Thymus (tissue), 11 donors: ENCODE measurements around the gene VN1R5. TPM values are rescaled to one million over a fixed set of nuclear protein-coding genes. Genes with fewer than 3 reads are reported as not detected.
"Not testable (repeated sequence)": the region's sequence is repeated elsewhere in the genome, so short reads cannot be mapped to it uniquely, and the experiment has no call there.

Experiments used
- DNase-seq, 9 donors: peaks; one replicate each; pipeline ENCODE4 v3.0.0-alpha.2; 2013; ENCODE audit warnings: low spot score in 9 of 9, low read depth in 6 of 9, missing footprints in 1 of 9
- H3K27ac ChIP-seq, 2 donors: one replicate each; pipeline ENCODE4 v1.5.1; 2013; ENCODE audit warnings: control low read depth in 1 of 2, low read depth in 1 of 2, low read length in 1 of 2, mild to moderate bottlenecking in 1 of 2, moderate library complexity in 1 of 2
- H3K27me3 ChIP-seq, 2 donors: one replicate each; pipeline ENCODE4 v1.5.1; 2013; ENCODE audit warnings: low read length in 1 of 2; ENCODE audit not compliant: control insufficient read depth in 2 of 2, insufficient read depth in 1 of 2
- H3K36me3 ChIP-seq, 2 donors: one replicate each; pipeline ENCODE4 v1.5.1; 2013; ENCODE audit warnings: low read length in 1 of 2, mild to moderate bottlenecking in 1 of 2, moderate library complexity in 1 of 2; ENCODE audit not compliant: control insufficient read depth in 2 of 2, insufficient read depth in 2 of 2
- H3K4me1 ChIP-seq, 2 donors: one replicate each; pipeline ENCODE4 v1.5.1; 2013; ENCODE audit warnings: low read length in 2 of 2; ENCODE audit not compliant: control insufficient read depth in 2 of 2, insufficient read depth in 2 of 2
- H3K4me3 ChIP-seq, 2 donors: one replicate each; pipeline ENCODE4 v1.5.1; 2013; ENCODE audit warnings: low read length in 2 of 2, control low read depth in 1 of 2, mild to moderate bottlenecking in 1 of 2
- H3K9me3 ChIP-seq, 2 donors: one replicate each; pipeline ENCODE4 v1.5.1; 2013; ENCODE audit warnings: low read length in 1 of 2, mild to moderate bottlenecking in 1 of 2; ENCODE audit not compliant: control insufficient read depth in 2 of 2, insufficient read depth in 1 of 2
- WGBS: extraction: QIAGEN DNeasy Blood & Tissue Kit; methylation state at CpG from one replicate; pipeline ENCODE4 v1.1.7; 2013; 5-methylcytosine and 5-hydroxymethylcytosine counted together
- polyA plus RNA-seq: library from polyadenylated mRNA; stranded (reverse); fragments of 200-250 nt; gene quantifications from one replicate; pipeline ENCODE4 v1.2.3, GENCODE V29; 2013
- total RNA-seq: library from RNA; stranded (reverse); fragments of 120-200 nt; gene quantifications from one replicate; pipeline ENCODE4 v1.2.4, GENCODE V29; 2013
- donor health status: healthy.

The VN1R5 gene
- total and polyA plus RNA-seq, 2 donors, result 0.02 TPM; not detected in 1

DNA sequence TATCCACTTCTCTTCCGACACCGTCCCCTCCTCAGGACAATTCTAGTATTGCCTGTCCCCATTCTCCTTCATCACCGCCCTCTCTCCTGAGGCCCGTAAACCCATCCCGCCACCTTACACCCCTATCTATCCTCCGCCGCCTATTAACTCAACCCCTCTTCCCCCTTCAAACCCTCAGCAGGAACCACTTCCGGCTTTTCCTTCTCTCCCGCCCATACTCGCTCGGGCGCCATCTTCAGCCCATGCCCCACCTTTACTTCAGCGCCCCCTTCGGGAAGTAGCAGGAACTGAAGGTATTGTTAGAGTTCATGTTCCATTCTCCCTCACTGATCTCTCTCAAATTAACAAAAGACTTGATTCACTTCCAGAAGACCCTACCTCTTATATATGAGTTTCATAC lies 31.6 kb downstream of the VN1R5 start:
- Histone ChIP-seq H3K4me1 (peaks cover 11 to 17% of the 10 kb centered on the region in 2 donors), H3K4me3 (no peak overlapping the region), H3K27ac (no peak overlapping the region), H3K9me3 (peaks cover 1 to 29% of the 10 kb centered on the region in 2 donors), H3K36me3 (no peaks in the 10 kb centered on the region), H3K27me3 (no peaks in the 10 kb centered on the region)
- no peak for DNase-seq
- 96% methylated on average over 14 of the region's 14 CpGs for WGBS

GRCh38 chr1:247288341-247288740 lies 32.5 kb downstream of the VN1R5 start:
- WGBS, result over 99% methylated on average over 6 of the region's 6 CpGs
- H3K4me3 ChIP-seq, result no peak overlapping the region
- DNase-seq, result no peak

GRCh38 chr1:247289274-247289892 lies 33.5 kb downstream of the VN1R5 start:
- 97% methylated on average over 19 of the region's 19 CpGs for WGBS
- peaks cover 11 to 35% of the 10 kb centered on the region in 2 donors for H3K4me1 ChIP-seq
- not testable (repeated sequence) for H3K4me3 ChIP-seq, H3K36me3 ChIP-seq, H3K27ac ChIP-seq, H3K27me3 ChIP-seq, DNase-seq
- H3K9me3 ChIP-seq, result peaks cover 1 to 29% of the 10 kb centered on the region in 2 donors

More at GRCh38 chr1:247288341-247288740, 32.5 kb downstream of the VN1R5 start:
- Histone ChIP-seq H3K4me1 (peaks cover 11 to 25% of the 10 kb centered on the region in 2 donors), H3K9me3 (peaks cover 1 to 29% of the 10 kb centered on the region in 2 donors), H3K27me3 (no peaks in the 10 kb centered on the region), H3K27ac (no peak overlapping the region), H3K36me3 (no peaks in the 10 kb centered on the region)

DNA sequence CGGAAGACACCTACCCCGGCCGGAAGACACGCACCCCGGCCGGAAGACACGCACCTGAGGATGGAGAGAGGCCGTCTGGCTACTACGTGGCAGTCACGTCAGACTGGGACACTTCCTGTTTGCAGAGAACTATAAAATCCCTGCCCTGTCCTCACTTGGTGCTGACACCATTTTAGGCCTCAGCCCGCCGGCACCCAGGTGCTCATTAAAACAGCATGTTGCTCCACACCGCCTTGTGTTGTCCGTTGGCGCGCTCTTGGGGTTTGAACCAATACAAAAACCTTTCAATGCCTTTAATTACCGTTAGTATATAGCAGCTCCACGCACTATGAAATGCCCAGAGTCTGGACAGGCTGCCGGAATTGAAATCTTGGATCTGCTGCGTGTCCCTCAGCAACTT lies 34.7 kb downstream of the VN1R5 start:
- H3K27me3 ChIP-seq, result no peaks in the 10 kb centered on the region
- DNase-seq, result no peak
- H3K9me3 ChIP-seq, result peaks cover 1 to 29% of the 10 kb centered on the region in 2 donors
- H3K36me3 ChIP-seq, result no peaks in the 10 kb centered on the region
- no peak overlapping the region for H3K4me3 ChIP-seq
- H3K4me1 ChIP-seq, result peaks cover 15 to 43% of the 10 kb centered on the region in 2 donors
- 98% methylated on average over 20 of the region's 20 CpGs for WGBS
- H3K27ac ChIP-seq, result no peak overlapping the region

- peaks cover 15 to 49% of the 10 kb centered on the region in 2 donors for H3K4me1 ChIP-seq
- H3K27ac ChIP-seq, result no peak overlapping the region
- H3K27me3 ChIP-seq, result no peaks in the 10 kb centered on the region
- 98% methylated on average over 9 of the region's 9 CpGs for WGBS
- H3K36me3 ChIP-seq, result no peaks in the 10 kb centered on the region
- no peak overlapping the region for H3K4me3 ChIP-seq
- H3K9me3 ChIP-seq, result peaks cover 0 to 24% of the 10 kb centered on the region in 2 donors
- no peak for DNase-seq
Measured at GRCh38 chr1:247291161-247291560, 35.3 kb downstream of the VN1R5 start.

DNA sequence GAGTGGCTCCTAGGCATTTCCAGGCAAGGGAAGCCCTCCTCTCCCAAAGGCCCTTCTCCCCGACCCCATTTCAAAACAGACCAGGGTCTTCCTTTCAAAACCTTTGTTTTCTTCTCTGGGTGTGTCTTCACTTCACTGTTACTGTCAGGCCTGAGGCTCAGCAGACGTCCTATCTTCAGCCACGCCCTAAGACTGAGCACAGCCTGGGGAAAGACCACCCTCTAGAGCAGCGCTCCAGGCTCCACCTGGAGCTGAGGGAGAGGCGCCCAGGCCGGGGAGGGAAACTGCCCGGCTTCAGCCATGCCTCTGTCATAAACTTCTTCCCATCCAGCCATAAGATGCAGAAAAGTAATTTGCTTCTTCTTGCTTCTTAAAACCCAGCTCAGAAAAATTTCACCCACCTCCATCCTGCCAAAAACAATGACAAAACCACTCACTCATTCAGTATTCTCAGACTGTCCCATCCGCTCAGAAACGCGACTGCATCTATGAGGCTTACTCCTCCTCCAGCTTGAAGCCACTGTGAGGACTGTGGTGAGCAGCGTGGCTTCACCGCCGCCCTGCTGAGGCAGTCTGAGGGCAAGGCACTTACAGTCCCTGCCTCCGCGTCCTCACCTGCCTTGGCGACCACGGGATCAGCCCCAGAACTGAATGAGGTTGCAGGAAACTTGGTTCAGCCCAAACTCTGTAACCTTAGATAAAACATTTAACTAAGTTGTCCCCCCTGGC lies 36.1 kb downstream of the VN1R5 start:
- peaks cover 0 to 18% of the 10 kb centered on the region in 2 donors for H3K9me3 ChIP-seq
- DNase-seq, result peak in 3 of 9 donors; percentile 18 to 48 (median 30)
- 59% methylated on average over 17 of the region's 17 CpGs for WGBS

GRCh38 chr1:247293047-247293446 lies 37.2 kb downstream of the VN1R5 start:
- H3K36me3 ChIP-seq, result no peaks in the 10 kb centered on the region
- H3K4me1 ChIP-seq, result peaks cover 23 to 68% of the 10 kb centered on the region in 2 donors
- H3K27me3 ChIP-seq, result no peaks in the 10 kb centered on the region
- no peak overlapping the region for H3K27ac ChIP-seq
- peaks cover 0 to 8% of the 10 kb centered on the region in 2 donors for H3K9me3 ChIP-seq
- 95% methylated on average over 7 of the region's 7 CpGs for WGBS
- no peak overlapping the region for H3K4me3 ChIP-seq
- no peak for DNase-seq

More for the DNA sequence above, 36.1 kb downstream of the VN1R5 start:
- H3K4me1 ChIP-seq, result peaks cover 16 to 57% of the 10 kb centered on the region in 2 donors
- H3K36me3 ChIP-seq, result no peaks in the 10 kb centered on the region
- no peak overlapping the region for H3K4me3 ChIP-seq
- no peak overlapping the region for H3K27ac ChIP-seq
- no peaks in the 10 kb centered on the region for H3K27me3 ChIP-seq

DNA sequence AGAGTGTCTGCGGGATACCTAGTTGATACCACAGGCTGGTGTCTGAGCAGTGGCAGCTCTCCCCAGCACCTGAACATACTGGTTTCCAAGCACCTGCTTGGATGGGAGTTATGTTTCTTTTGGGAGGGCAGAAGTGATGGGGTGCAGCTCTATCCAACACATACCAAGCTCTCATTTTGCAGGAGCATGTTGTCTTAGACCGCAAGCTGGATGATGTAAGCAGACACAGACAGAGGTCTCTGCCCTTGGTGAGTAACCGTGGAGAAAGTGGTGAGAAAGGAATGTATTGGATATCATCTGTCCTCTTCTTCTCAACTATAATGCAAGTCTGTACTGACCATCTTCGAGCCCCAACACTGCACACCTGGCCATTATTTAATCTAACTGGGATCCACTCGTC lies 38.4 kb downstream of the VN1R5 start:
- no peak overlapping the region for H3K27ac ChIP-seq
- DNase-seq, result no peak
- no peaks in the 10 kb centered on the region for H3K9me3 ChIP-seq
- H3K4me3 ChIP-seq, result no peak overlapping the region
- H3K36me3 ChIP-seq, result peaks cover 5 to 9% of the 10 kb centered on the region in 2 donors
- H3K27me3 ChIP-seq, result no peaks in the 10 kb centered on the region
- 97% methylated on average over 5 of the region's 5 CpGs for WGBS
- H3K4me1 ChIP-seq, result peaks cover 23 to 79% of the 10 kb centered on the region in 2 donors

DNA sequence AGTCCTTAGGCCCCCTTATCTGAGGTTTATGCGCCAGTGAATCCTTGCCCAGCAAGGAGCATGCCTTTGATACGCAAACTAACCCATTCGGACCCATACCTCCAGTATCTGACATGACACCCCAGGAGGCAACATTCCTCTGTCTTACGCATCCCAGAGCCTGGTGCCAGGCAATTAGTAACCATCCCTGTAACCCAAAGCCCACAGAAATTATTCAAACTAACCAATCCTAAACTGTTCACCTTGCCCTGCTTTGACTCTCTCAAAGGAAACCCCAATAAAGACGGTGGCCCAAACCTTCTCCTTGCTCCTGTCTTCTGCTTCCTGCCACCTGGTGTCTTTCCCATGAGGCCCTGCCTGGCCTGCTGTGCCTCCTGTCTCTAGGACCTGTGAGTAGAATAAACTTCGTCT lies 39.4 kb downstream of the VN1R5 start:
- no peak for DNase-seq
- H3K27me3 ChIP-seq, result no peaks in the 10 kb centered on the region
- no peak overlapping the region for H3K4me3 ChIP-seq
- peaks cover 15 to 16% of the 10 kb centered on the region in 2 donors for H3K36me3 ChIP-seq
- H3K9me3 ChIP-seq, result no peaks in the 10 kb centered on the region
- WGBS, result 73% methylated on average over 6 of the region's 6 CpGs
- no peak overlapping the region for H3K27ac ChIP-seq
- H3K4me1 ChIP-seq, result peaks cover 23 to 79% of the 10 kb centered on the region in 2 donors
